Measurements from ENCODE around the gene KRT34.

- TF ChIP-seq CTCF (tag by site-specific recombination; IDR thresholded peaks at IDR 0.05) (no peak), SCRT2 (tag by site-specific recombination; IDR thresholded peaks at IDR 0.05) (no peak), ZNF518A (tag by site-specific recombination; conservative IDR thresholded peaks at IDR 0.05; ENCODE audit: low read depth) (no peak), ZNF658 (tag by site-specific recombination; IDR thresholded peaks at IDR 0.05) (no peak), ZBTB11 (tag by site-specific recombination; conservative IDR thresholded peaks at IDR 0.05; ENCODE audit: low read depth) (no peak)
Observed at GRCh38 chr17:41391535-41391934, 9.4 kb upstream of the KRT34 start.

All from HEK293 (cell line).